Measurements from ENCODE around the gene ZBTB16. TPM values are rescaled to one million over a fixed set of nuclear protein-coding genes. Genes with fewer than 3 reads are reported as not detected.

Gene ZBTB16
- polyA plus RNA-seq, 1 donor (not counting 4 experiments of a cell fraction or from before 2014, with no cell fraction given), result 0.18 TPM

DNA sequence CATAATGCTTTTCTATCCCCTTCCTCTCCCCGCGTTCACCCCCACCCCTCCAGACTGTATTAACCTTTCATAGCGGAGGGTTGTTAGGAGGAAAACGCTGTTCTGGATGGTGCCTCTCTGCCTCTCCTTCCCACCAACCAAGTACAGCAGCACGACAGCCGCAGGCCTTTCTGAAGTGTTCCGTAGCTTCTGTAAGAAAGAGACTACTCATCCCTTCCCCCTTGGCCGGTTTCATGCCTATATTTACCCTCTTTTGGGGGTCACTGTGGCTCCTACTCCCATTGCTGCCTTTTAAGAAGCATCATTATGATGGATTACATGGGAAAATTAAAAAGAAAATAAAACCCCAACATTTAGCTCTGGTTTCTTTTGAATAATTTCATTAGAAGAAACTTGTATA is 46.5 kb downstream of the ZBTB16 start:
- no peak for FAIRE-seq
- H3K27me3 ChIP-seq (ENCODE audit: control insufficient read depth, extremely low read depth, insufficient read depth, low read length), result peaks cover 22% of the 10 kb centered on the region
- no peaks in the 10 kb centered on the region for H3K9me3 ChIP-seq (ENCODE audit: control insufficient read depth, low read depth, low read length)
- H3K79me2 ChIP-seq (ENCODE audit: control insufficient read depth, insufficient read depth, low read length), result no peaks in the 10 kb centered on the region
- no peak overlapping the region for H3K4me3 ChIP-seq (ENCODE audit: control insufficient read depth in 2 of 3, extremely low read depth in 1 of 3, insufficient read depth in 2 of 3, low read depth in 1 of 3, low read length in 3 of 3)
- no peaks in the 10 kb centered on the region for H3K36me3 ChIP-seq (ENCODE audit: control insufficient read depth in 2 of 2, extremely low read depth in 1 of 2, insufficient read depth in 2 of 2, low read length in 2 of 2)
- H3K9me1 ChIP-seq (ENCODE audit: control insufficient read depth, extremely low read depth, insufficient read depth, low read length), result no peaks in the 10 kb centered on the region
- DNase-seq (ENCODE audit: low read depth, low spot score), result no peak
- H4K20me1 ChIP-seq (ENCODE audit: control insufficient read depth, extremely low read depth, insufficient read depth, low read length), result no peaks in the 10 kb centered on the region
- H3K27ac ChIP-seq (ENCODE audit: control insufficient read depth, insufficient read depth, low read length), result no peak overlapping the region
- TF ChIP-seq EZH2 (IDR thresholded peaks at IDR 0.05; ENCODE audit: low read length), result no peak
- TF ChIP-seq, protein P1, sequence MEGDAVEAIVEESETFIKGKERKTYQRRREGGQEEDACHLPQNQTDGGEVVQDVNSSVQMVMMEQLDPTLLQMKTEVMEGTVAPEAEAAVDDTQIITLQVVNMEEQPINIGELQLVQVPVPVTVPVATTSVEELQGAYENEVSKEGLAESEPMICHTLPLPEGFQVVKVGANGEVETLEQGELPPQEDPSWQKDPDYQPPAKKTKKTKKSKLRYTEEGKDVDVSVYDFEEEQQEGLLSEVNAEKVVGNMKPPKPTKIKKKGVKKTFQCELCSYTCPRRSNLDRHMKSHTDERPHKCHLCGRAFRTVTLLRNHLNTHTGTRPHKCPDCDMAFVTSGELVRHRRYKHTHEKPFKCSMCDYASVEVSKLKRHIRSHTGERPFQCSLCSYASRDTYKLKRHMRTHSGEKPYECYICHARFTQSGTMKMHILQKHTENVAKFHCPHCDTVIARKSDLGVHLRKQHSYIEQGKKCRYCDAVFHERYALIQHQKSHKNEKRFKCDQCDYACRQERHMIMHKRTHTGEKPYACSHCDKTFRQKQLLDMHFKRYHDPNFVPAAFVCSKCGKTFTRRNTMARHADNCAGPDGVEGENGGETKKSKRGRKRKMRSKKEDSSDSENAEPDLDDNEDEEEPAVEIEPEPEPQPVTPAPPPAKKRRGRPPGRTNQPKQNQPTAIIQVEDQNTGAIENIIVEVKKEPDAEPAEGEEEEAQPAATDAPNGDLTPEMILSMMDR (optimal IDR thresholded peaks at IDR 0.05 in 1 of 3, IDR thresholded peaks at IDR 0.05 in 1 of 3, conservative IDR thresholded peaks at IDR 0.05 in 1 of 3; ENCODE audit: extremely low read depth in 1 of 3, insufficient read depth in 2 of 3, low read length in 3 of 3), result no peak
- H3K4me1 ChIP-seq (ENCODE audit: control insufficient read depth, extremely low read depth, insufficient read depth, low read length), result no peaks in the 10 kb centered on the region
- H2AFZ ChIP-seq (ENCODE audit: control insufficient read depth, low read length), result no peak overlapping the region
- no peak overlapping the region for H3K9ac ChIP-seq (ENCODE audit: control insufficient read depth, extremely low read depth, insufficient read depth, low read length)
- dilution Hi-C loops (cut with MboI; ENCODE audit: extremely low pct_ligation_motif_present, low sequenced_read_pairs), result no loop called here
- H3K4me2 ChIP-seq (ENCODE audit: control insufficient read depth, extremely low read depth, insufficient read depth, low read depth, low read length), result no peak overlapping the region

DNA sequence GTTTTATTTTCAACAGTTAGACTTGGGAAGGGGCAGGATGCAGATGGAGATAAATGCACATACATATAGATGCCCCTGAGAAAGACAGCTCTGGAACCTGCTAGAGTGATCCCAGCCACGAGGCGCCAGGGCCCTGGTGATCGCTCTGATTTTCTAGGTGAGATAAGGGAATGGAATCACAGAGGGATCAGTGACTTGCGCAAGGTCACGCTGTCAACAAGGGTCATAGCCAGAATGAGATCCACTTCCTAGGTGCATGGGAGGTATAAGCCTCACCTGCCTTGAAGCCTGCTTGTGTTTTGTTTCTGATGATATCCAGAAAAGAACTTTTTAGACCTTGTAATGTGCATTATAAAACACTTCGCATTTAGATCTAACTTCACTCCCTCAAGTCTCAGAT is 47.5 kb downstream of the ZBTB16 start:
- FAIRE-seq (no peak), DNase-seq (ENCODE audit: low read depth, low spot score) (no peak)
- H4K20me1 ChIP-seq (ENCODE audit: control insufficient read depth, extremely low read depth, insufficient read depth, low read length), result no peaks in the 10 kb centered on the region
- no peak overlapping the region for H3K4me3 ChIP-seq (ENCODE audit: control insufficient read depth in 2 of 3, extremely low read depth in 1 of 3, insufficient read depth in 2 of 3, low read depth in 1 of 3, low read length in 3 of 3)
- no peak overlapping the region for H3K9ac ChIP-seq (ENCODE audit: control insufficient read depth, extremely low read depth, insufficient read depth, low read length)
- no peak overlapping the region for H3K27ac ChIP-seq (ENCODE audit: control insufficient read depth, insufficient read depth, low read length)
- H3K4me2 ChIP-seq (ENCODE audit: control insufficient read depth, extremely low read depth, insufficient read depth, low read depth, low read length), result no peak overlapping the region
- H3K4me1 ChIP-seq (ENCODE audit: control insufficient read depth, extremely low read depth, insufficient read depth, low read length), result no peaks in the 10 kb centered on the region
- peaks cover 23% of the 10 kb centered on the region for H3K27me3 ChIP-seq (ENCODE audit: control insufficient read depth, extremely low read depth, insufficient read depth, low read length)
- H3K9me3 ChIP-seq (ENCODE audit: control insufficient read depth, low read depth, low read length), result no peaks in the 10 kb centered on the region
- H3K79me2 ChIP-seq (ENCODE audit: control insufficient read depth, insufficient read depth, low read length), result no peaks in the 10 kb centered on the region
- no peaks in the 10 kb centered on the region for H3K9me1 ChIP-seq (ENCODE audit: control insufficient read depth, extremely low read depth, insufficient read depth, low read length)
- TF ChIP-seq EZH2 (IDR thresholded peaks at IDR 0.05; ENCODE audit: low read length), result no peak
- TF ChIP-seq, protein P1 (optimal IDR thresholded peaks at IDR 0.05 in 1 of 3, IDR thresholded peaks at IDR 0.05 in 1 of 3, conservative IDR thresholded peaks at IDR 0.05 in 1 of 3; ENCODE audit: extremely low read depth in 1 of 3, insufficient read depth in 2 of 3, low read length in 3 of 3), result no peak
- dilution Hi-C loops (cut with MboI; ENCODE audit: extremely low pct_ligation_motif_present, low sequenced_read_pairs), result no loop called here
- no peak overlapping the region for H2AFZ ChIP-seq (ENCODE audit: control insufficient read depth, low read length)
- H3K36me3 ChIP-seq (ENCODE audit: control insufficient read depth in 2 of 2, extremely low read depth in 1 of 2, insufficient read depth in 2 of 2, low read length in 2 of 2), result no peaks in the 10 kb centered on the region
